K562 (cell line): ENCODE measurements around the gene GLE1. TPM values are rescaled to one million over a fixed set of nuclear protein-coding genes. Genes with fewer than 3 reads are reported as not detected.

Experiments
- CTCFL ChIP-seq: IDR thresholded peaks from 2 replicates; pipeline ENCODE4 v1.6.1; 2011; ENCODE audit warnings: borderline replicate concordance, low read depth, mild to moderate bottlenecking, moderate library complexity, low read length; ENCODE audit not compliant: insufficient read depth, poor library complexity, severe bottlenecking
- EGR1 ChIP-seq: fragments of 450-650 bp; conservative IDR thresholded peaks from 2 replicates; pipeline ENCODE4 v1.6.1; 2017; ENCODE audit warnings: mild to moderate bottlenecking
- HNRNPLL ChIP-seq: fragments of 200-400 bp; formaldehyde crosslinking; IDR thresholded peaks from 2 replicates; pipeline ENCODE4 v1.6.1; 2017; ENCODE audit warnings: low read length, low read depth, mild to moderate bottlenecking; ENCODE audit not compliant: poor library complexity, severe bottlenecking
- IRF2 ChIP-seq: sonication (generic); formaldehyde crosslinking; IDR thresholded peaks from 2 replicates; pipeline ENCODE4 v1.8.1; 2022; ENCODE audit warnings: mild to moderate bottlenecking, missing genetic modification reagents
- JUND ChIP-seq, 2 experiments: IDR thresholded peaks; 2 replicates in 1 of 2; 3 replicates in 1 of 2; pipeline ENCODE4 v1.6.1; 2011; ENCODE audit warnings: borderline replicate concordance in 2 of 2, low read depth in 2 of 2, low read length in 2 of 2, improper control_type of control experiment in 1 of 2, missing biosample characterization in 1 of 2, missing genetic modification characterization in 1 of 2, missing genetic modification reagents in 1 of 2
- NFRKB ChIP-seq: fragments of 450-650 bp; IDR thresholded peaks from 2 replicates; pipeline ENCODE4 v1.6.1; 2016; ENCODE audit warnings: low read depth
- NKRF ChIP-seq: fragments of 450-650 bp; IDR thresholded peaks from 2 replicates; pipeline ENCODE4 v1.6.1; 2016; ENCODE audit warnings: borderline replicate concordance
- PHF20 ChIP-seq: fragments of 450-650 bp; IDR thresholded peaks from 2 replicates; pipeline ENCODE4 v1.6.1; 2018; ENCODE audit not compliant: partially characterized antibody
- RNF219 ChIP-seq: fragments of 250-450 bp; sonication (Bioruptor Pico); IDR thresholded peaks from 2 replicates; pipeline ENCODE4 v1.5.0; 2022; ENCODE audit warnings: mild to moderate bottlenecking
- SNRNP70 ChIP-seq: fragments of 200-400 bp; formaldehyde crosslinking; optimal IDR thresholded peaks from 2 replicates; pipeline ENCODE3; 2017; ENCODE audit warnings: low read depth, low read length
- TAF9B ChIP-seq: fragments of 450-650 bp; IDR thresholded peaks from 2 replicates; pipeline ENCODE4 v1.6.1; 2018; ENCODE audit warnings: mild to moderate bottlenecking; ENCODE audit not compliant: partially characterized antibody
- TEAD4 ChIP-seq, 2 experiments: sonication (generic) in 1 of 2; formaldehyde crosslinking in 1 of 2; IDR thresholded peaks; 2 replicates each; pipeline versions ENCODE4 v1.6.1 to v1.8.0; 2012 to 2022; ENCODE audit warnings: borderline replicate concordance in 1 of 2, inconsistent platforms in 1 of 2, low read length in 1 of 2, mild to moderate bottlenecking in 1 of 2, missing genetic modification reagents in 1 of 2
- WHSC1 ChIP-seq: IDR thresholded peaks from one replicate; pipeline ENCODE4 v1.6.1; 2012; ENCODE audit warnings: low read length, control low read depth, inconsistent platforms
- ZNF140 ChIP-seq: fragments of 250-450 bp; sonication (Bioruptor Pico); IDR thresholded peaks from 2 replicates; pipeline ENCODE4 v1.8.0; 2021; ENCODE audit warnings: moderate library complexity, mild to moderate bottlenecking, inconsistent platforms
- ZNF609 ChIP-seq: sonication (generic); formaldehyde crosslinking; IDR thresholded peaks from 2 replicates; pipeline ENCODE4 v1.8.1; 2023; ENCODE audit warnings: missing genetic modification reagents, mild to moderate bottlenecking, borderline replicate concordance
- polyA plus RNA-seq, 8 experiments: library from polyadenylated mRNA; depleted of rRNA in 4 of 8; stranded (reverse) in 5 of 8; unstranded in 3 of 8; fragments of >200 nt; fragmentation: Nextera tagmentation in 2 of 8; fragmentation: Illumina TruSeq in 1 of 8; extraction: Ambion mirVana in 2 of 8; extraction: Trizol in 1 of 8; gene quantifications; 2 replicates each; pipeline versions ENCODE4 v1.2.1 to v1.2.3, GENCODE V29; 2011 to 2014; ENCODE audit warnings: inconsistent platforms in 1 of 8, missing spikeins in 1 of 8
- total RNA-seq, 7 experiments: library from RNA; depleted of rRNA in 6 of 7; stranded (reverse); fragments of >200 nt in 6 of 7; fragmentation: Illumina TruSeq in 2 of 7; extraction: Trizol in 2 of 7; gene quantifications; 2 replicates each; pipeline versions ENCODE4 v1.2.1 to v1.2.3, GENCODE V29; 2011 to 2021; ENCODE audit warnings: low replicate concordance in 1 of 7

The GLE1 gene
- total and polyA plus RNA-seq, 9 of the 15 experiments (the other 6 are each of a cell fraction or from before 2014, with no cell fraction given) = 15.9 to 44.8 (median 37.6) TPM

GRCh38 chr9:128554155-128554862, 49.8 kb downstream of the GLE1 start (continued):
- TF ChIP-seq ZNF609 (CRISPR knock-in tag) (no peak), RNF219 (CRISPR knock-in tag) (no peak), NFRKB (no peak), IRF2 (CRISPR knock-in tag) (no peak), TEAD4 (IDR thresholded peaks at IDR 0.05; ENCODE audit: low read length) (peak; percentile 73), TEAD4 (CRISPR knock-in tag; IDR thresholded peaks at IDR 0.05; ENCODE audit: borderline replicate concordance) (peak; percentile 87; the same call in 1 of the 2 replicates), ZNF140 (no peak), CTCFL (no peak), EGR1 (peak; percentile 64), WHSC1 (no peak), TAF9B (no peak), NKRF (no peak), SNRNP70 (no peak), PHF20 (no peak), JUND (IDR thresholded peaks at IDR 0.05; ENCODE audit: borderline replicate concordance, low read depth, low read length) (peak; percentile 31; the same call in 1 of the 2 replicates), JUND (tag; IDR thresholded peaks at IDR 0.05; ENCODE audit: borderline replicate concordance, low read depth, low read length) (no peak; the same call in 2 of the 3 replicates), HNRNPLL (peak; percentile 57)
